Fibroblast of lung (primary cell): ENCODE results near the gene NCF4. TPM values are rescaled to one million over a fixed set of nuclear protein-coding genes. Genes with fewer than 3 reads are reported as not detected.
A peak's percentile ranks its signal among the peaks of the same experiment; 100 is the strongest.

Experiments used
- DNase-seq, 2 donors: peaks; one replicate each; pipeline versions ENCODE4 v3.0.0 to v3.0.0-alpha.2; 2010; ENCODE audit warnings: low read depth in 2 of 2
- H2AFZ ChIP-seq: 2 replicates; pipeline ENCODE4 v1.5.1; 2012; ENCODE audit warnings: low read length, control low read depth, inconsistent platforms
- H3K27ac ChIP-seq: 2 replicates; pipeline ENCODE4 v1.5.1; 2011; ENCODE audit warnings: low read length, control low read depth; ENCODE audit not compliant: insufficient read depth
- H3K27me3 ChIP-seq: 2 replicates; pipeline ENCODE4 v1.5.1; 2011; ENCODE audit warnings: mild to moderate bottlenecking, low read length; ENCODE audit not compliant: control insufficient read depth, insufficient read depth
- H3K36me3 ChIP-seq: 2 replicates; pipeline ENCODE4 v1.5.1; 2011; ENCODE audit warnings: low read length; ENCODE audit not compliant: control insufficient read depth, insufficient read depth
- H3K4me1 ChIP-seq: 2 replicates; pipeline ENCODE4 v1.5.1; 2011; ENCODE audit warnings: low read length; ENCODE audit not compliant: control insufficient read depth, insufficient read depth; ENCODE audit errors: extremely low read depth
- H3K4me2 ChIP-seq: 2 replicates; pipeline ENCODE4 v1.5.1; 2011; ENCODE audit warnings: low read length, control low read depth; ENCODE audit not compliant: insufficient read depth; ENCODE audit errors: extremely low read depth
- H3K4me3 ChIP-seq, 4 experiments: fragments of 200-600 bp in 1 of 4; sonication (generic) in 1 of 4; replicated peaks in 1 of 4; 2 replicates each; pipeline ENCODE4 v1.5.1; 2011 to 2016; ENCODE audit warnings: low read length in 4 of 4, low read depth in 3 of 4, mild to moderate bottlenecking in 3 of 4, control low read depth in 2 of 4, inconsistent platforms in 1 of 4, mixed read lengths in 1 of 4; ENCODE audit not compliant: insufficient read depth in 1 of 4; ENCODE audit errors: control extremely low read depth in 1 of 4
- H3K79me2 ChIP-seq: 2 replicates; pipeline ENCODE4 v1.5.1; 2012; ENCODE audit warnings: mild to moderate bottlenecking, low read length, inconsistent platforms; ENCODE audit not compliant: control insufficient read depth, insufficient read depth
- H3K9ac ChIP-seq: 2 replicates; pipeline ENCODE4 v1.5.1; 2011; ENCODE audit warnings: mild to moderate bottlenecking, low read length, control low read depth; ENCODE audit not compliant: insufficient read depth
- H3K9me3 ChIP-seq: 2 replicates; pipeline ENCODE4 v1.5.1; 2012; ENCODE audit warnings: low read depth, low read length; ENCODE audit not compliant: control insufficient read depth, insufficient read depth
- H4K20me1 ChIP-seq: 2 replicates; pipeline ENCODE4 v1.5.1; 2011; ENCODE audit warnings: low read length; ENCODE audit not compliant: control insufficient read depth, insufficient read depth; ENCODE audit errors: extremely low read depth
- EZH2 ChIP-seq: IDR thresholded peaks from 2 replicates; pipeline ENCODE4 v1.5.1; 2012; ENCODE audit warnings: low read length, control low read depth, mild to moderate bottlenecking; ENCODE audit errors: missing control alignments
- polyA plus RNA-seq, 2 donors: library from polyadenylated mRNA; depleted of rRNA in 1 of 2; stranded (reverse) in 1 of 2; unstranded in 1 of 2; fragments of >200 nt; gene quantifications; 2 replicates each; pipeline ENCODE4 v1.2.1, GENCODE V29; 2011 to 2012; ENCODE audit warnings: missing spikeins in 1 of 2
- total RNA-seq: library from RNA; depleted of rRNA; stranded (reverse); fragments of >200 nt; gene quantifications from 2 replicates; pipeline ENCODE4 v1.2.1, GENCODE V29; 2014
- TF ChIP-seq, protein P1 (sequence below), 2 donors: IDR thresholded peaks in 1 of 2; conservative IDR thresholded peaks in 1 of 2; 1 replicate in 1 of 2; 2 replicates in 1 of 2; pipeline ENCODE4 v1.5.1; 2011 to 2012; ENCODE audit warnings: low read length in 2 of 2, control low read depth in 1 of 2, inconsistent platforms in 1 of 2, low read depth in 1 of 2, mild to moderate bottlenecking in 1 of 2

Gene NCF4
- total and polyA plus RNA-seq, 2 donors (not counting 1 experiment from before 2014, with no cell fraction given), result not detected

DNA sequence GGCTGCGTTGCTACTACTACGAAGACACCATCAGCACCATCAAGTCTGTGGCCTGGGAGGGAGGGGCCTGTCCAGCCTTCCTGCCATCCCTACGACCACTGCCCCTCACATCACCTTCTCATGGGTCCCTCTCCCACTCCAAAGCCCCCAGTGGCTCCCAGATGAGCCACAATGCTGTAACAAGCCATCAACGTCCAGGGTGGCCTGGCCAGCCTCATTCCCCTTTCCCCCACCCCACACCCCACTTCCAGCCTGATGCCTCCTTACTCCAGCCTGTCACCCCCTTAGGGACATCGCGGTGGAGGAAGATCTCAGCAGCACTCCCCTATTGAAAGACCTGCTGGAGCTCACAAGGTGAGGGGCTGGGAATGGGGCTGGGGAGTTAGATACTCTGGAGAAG, 14.9 kb downstream of the NCF4 start:
- Histone ChIP-seq H3K4me1 (no peaks in the 10 kb centered on the region), H3K4me2 (no peak overlapping the region), H3K4me3 (no peak overlapping the region), H3K9ac (no peak overlapping the region), H3K27me3 (peaks cover 3% of the 10 kb centered on the region), H3K79me2 (no peaks in the 10 kb centered on the region), H2AFZ (no peak overlapping the region), H3K9me3 (no peaks in the 10 kb centered on the region), H3K27ac (no peak overlapping the region), H3K36me3 (no peaks in the 10 kb centered on the region), H4K20me1 (no peaks in the 10 kb centered on the region)
- DNase-seq, result no peak
- TF ChIP-seq EZH2, result no peak
- TF ChIP-seq, protein P1, sequence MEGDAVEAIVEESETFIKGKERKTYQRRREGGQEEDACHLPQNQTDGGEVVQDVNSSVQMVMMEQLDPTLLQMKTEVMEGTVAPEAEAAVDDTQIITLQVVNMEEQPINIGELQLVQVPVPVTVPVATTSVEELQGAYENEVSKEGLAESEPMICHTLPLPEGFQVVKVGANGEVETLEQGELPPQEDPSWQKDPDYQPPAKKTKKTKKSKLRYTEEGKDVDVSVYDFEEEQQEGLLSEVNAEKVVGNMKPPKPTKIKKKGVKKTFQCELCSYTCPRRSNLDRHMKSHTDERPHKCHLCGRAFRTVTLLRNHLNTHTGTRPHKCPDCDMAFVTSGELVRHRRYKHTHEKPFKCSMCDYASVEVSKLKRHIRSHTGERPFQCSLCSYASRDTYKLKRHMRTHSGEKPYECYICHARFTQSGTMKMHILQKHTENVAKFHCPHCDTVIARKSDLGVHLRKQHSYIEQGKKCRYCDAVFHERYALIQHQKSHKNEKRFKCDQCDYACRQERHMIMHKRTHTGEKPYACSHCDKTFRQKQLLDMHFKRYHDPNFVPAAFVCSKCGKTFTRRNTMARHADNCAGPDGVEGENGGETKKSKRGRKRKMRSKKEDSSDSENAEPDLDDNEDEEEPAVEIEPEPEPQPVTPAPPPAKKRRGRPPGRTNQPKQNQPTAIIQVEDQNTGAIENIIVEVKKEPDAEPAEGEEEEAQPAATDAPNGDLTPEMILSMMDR (conservative IDR thresholded peaks at IDR 0.05 in 1 of 2, IDR thresholded peaks at IDR 0.05 in 1 of 2; ENCODE audit: low read depth in 1 of 2, low read length in 2 of 2), result no peak

DNA sequence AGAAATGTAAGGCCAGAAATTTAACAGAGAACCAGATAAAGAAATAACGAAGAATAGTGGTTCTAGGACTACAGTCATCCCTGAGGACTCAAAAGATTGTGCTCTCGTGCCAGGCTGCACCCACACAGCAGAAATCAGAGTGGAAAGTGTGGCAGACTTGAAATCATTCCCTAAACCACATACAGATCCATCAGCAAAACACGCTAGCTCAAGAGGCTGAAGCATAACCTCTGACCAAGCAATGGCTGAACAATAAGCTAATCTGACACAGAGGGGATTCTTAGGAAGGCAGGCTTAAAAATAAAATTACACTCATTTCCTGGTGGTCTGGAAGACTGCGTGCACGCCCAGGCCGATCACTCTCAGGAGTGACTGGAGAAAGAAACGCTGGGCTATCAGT, 19.0 kb downstream of the NCF4 start:
- DNase-seq, result peak in 1 of 2 donors; percentile 84
- Histone ChIP-seq H3K27ac (no peak overlapping the region), H3K4me1 (no peaks in the 10 kb centered on the region), H3K9ac (no peak overlapping the region), H3K9me3 (no peaks in the 10 kb centered on the region), H3K4me2 (no peak overlapping the region), H3K36me3 (no peaks in the 10 kb centered on the region), H3K79me2 (no peaks in the 10 kb centered on the region), H3K27me3 (peaks cover 3% of the 10 kb centered on the region), H2AFZ (no peak overlapping the region), H4K20me1 (no peaks in the 10 kb centered on the region), H3K4me3 (no peak overlapping the region)
- TF ChIP-seq EZH2, result no peak
- TF ChIP-seq, protein P1 (conservative IDR thresholded peaks at IDR 0.05 in 1 of 2, IDR thresholded peaks at IDR 0.05 in 1 of 2; ENCODE audit: low read depth in 1 of 2, low read length in 2 of 2), result no peak

DNA sequence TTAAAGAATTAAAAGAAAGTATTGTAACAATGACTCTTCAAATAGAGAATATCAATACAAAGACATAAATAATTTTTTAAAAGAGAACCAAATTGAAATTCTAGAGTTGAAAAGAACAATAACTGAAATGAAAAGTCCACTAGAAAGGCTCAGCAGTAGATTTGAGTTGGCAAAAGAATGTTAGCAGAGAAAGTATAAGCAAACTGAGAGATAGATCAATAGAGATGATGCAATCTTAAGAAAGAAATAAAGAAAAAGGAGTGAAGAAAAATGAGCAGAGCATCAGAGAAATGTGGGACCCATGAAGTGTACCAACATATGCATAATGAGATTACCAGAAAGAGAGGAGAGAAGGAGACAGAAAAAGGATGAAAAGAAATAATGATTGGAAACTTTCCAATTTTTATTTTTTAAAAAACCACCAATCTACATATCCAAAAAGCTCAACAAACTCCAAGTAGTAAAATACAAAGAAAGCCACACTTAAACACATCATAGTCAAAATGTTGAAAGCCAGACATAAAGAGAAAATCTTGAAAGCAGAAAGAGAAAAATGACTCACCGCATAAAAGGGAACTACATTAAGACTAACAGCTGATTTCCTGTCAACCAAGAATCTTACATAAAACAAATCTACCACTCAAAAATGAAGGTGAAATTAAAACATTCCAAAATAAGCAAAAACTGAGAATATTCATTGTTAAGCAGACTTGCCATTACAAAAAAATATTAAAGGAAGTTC, 20.9 kb downstream of the NCF4 start:
- peak in 1 of 2 donors; percentile 8 for DNase-seq
- H3K36me3 ChIP-seq, result no peaks in the 10 kb centered on the region
- no peaks in the 10 kb centered on the region for H3K4me1 ChIP-seq
- H3K9me3 ChIP-seq, result no peaks in the 10 kb centered on the region
- H4K20me1 ChIP-seq, result no peaks in the 10 kb centered on the region
- H3K79me2 ChIP-seq, result no peaks in the 10 kb centered on the region
- no peak overlapping the region for H2AFZ ChIP-seq
- no peak overlapping the region for H3K4me2 ChIP-seq
- TF ChIP-seq, protein P1 (conservative IDR thresholded peaks at IDR 0.05 in 1 of 2, IDR thresholded peaks at IDR 0.05 in 1 of 2; ENCODE audit: low read depth in 1 of 2, low read length in 2 of 2), result no peak
- no peak for TF ChIP-seq EZH2
- H3K27ac ChIP-seq, result no peak overlapping the region
- peaks cover 3% of the 10 kb centered on the region for H3K27me3 ChIP-seq
- no peak overlapping the region for H3K9ac ChIP-seq
- H3K4me3 ChIP-seq, result no peak overlapping the region
